GM12878 (cell line): ENCODE results near the gene SIRT3. TPM values are rescaled to one million over a fixed set of nuclear protein-coding genes. Genes with fewer than 3 reads are reported as not detected.

Experiments used
- ZSCAN29 ChIP-seq: fragments of 450-650 bp; IDR thresholded peaks from 2 replicates; pipeline ENCODE4 v1.6.1; 2017; ENCODE audit warnings: mild to moderate bottlenecking, moderate library complexity
- polyA plus RNA-seq, 11 experiments: library from polyadenylated mRNA; depleted of rRNA in 4 of 11; unstranded in 6 of 11; stranded (reverse) in 5 of 11; fragments of >200 nt; fragmentation: Nextera tagmentation in 4 of 11; fragmentation: Illumina TruSeq in 1 of 11; extraction: Ambion mirVana in 4 of 11; extraction: Trizol in 1 of 11; gene quantifications; 1 replicate in 1 of 11; 2 replicates in 10 of 11; pipeline versions ENCODE4 v1.2.1 to v1.2.3, GENCODE V29; 2011 to 2016; ENCODE audit warnings: inconsistent platforms in 2 of 11, missing spikeins in 2 of 11, low read depth in 1 of 11
- total RNA-seq, 4 experiments: library from RNA; depleted of rRNA in 3 of 4; stranded (reverse); fragments of >200 nt in 3 of 4; fragmentation: Illumina TruSeq in 1 of 4; extraction: Trizol in 1 of 4; gene quantifications; 2 replicates each; pipeline versions ENCODE4 v1.2.1 to v1.2.3, GENCODE V29; 2013 to 2021
- TF ChIP-seq, protein P1 (sequence below): fragments of 450-650 bp; IDR thresholded peaks from 2 replicates; pipeline ENCODE4 v1.6.1; 2017; ENCODE audit warnings: mild to moderate bottlenecking, moderate library complexity
- TF ChIP-seq, protein P2 (sequence below): fragments of 150-350 bp; IDR thresholded peaks from 2 replicates; pipeline ENCODE4 v1.6.1; 2016; ENCODE audit warnings: low read depth, low read length
- TF ChIP-seq, protein P3 (sequence below), 3 experiments: IDR thresholded peaks in 2 of 3; conservative IDR thresholded peaks in 1 of 3; 2 replicates each; pipeline ENCODE4 v1.5.1; 2011; ENCODE audit warnings: low read depth in 3 of 3, low read length in 3 of 3, mild to moderate bottlenecking in 3 of 3, control low read depth in 2 of 3, moderate library complexity in 2 of 3, inconsistent platforms in 1 of 3, mixed read lengths in 1 of 3; ENCODE audit not compliant: control insufficient read depth in 2 of 3, insufficient read depth in 1 of 3; ENCODE audit errors: extremely low read depth in 1 of 3
- TF ChIP-seq, protein P4 (sequence below): fragments of 450-650 bp; IDR thresholded peaks from 2 replicates; pipeline ENCODE4 v1.6.1; 2016; ENCODE audit warnings: mild to moderate bottlenecking

SIRT3 gene
- total and polyA plus RNA-seq, 10 of the 15 experiments (the other 5 are each of a cell fraction or from before 2014, with no cell fraction given): 0.90 to 23.2 (median 12.6) TPM

DNA sequence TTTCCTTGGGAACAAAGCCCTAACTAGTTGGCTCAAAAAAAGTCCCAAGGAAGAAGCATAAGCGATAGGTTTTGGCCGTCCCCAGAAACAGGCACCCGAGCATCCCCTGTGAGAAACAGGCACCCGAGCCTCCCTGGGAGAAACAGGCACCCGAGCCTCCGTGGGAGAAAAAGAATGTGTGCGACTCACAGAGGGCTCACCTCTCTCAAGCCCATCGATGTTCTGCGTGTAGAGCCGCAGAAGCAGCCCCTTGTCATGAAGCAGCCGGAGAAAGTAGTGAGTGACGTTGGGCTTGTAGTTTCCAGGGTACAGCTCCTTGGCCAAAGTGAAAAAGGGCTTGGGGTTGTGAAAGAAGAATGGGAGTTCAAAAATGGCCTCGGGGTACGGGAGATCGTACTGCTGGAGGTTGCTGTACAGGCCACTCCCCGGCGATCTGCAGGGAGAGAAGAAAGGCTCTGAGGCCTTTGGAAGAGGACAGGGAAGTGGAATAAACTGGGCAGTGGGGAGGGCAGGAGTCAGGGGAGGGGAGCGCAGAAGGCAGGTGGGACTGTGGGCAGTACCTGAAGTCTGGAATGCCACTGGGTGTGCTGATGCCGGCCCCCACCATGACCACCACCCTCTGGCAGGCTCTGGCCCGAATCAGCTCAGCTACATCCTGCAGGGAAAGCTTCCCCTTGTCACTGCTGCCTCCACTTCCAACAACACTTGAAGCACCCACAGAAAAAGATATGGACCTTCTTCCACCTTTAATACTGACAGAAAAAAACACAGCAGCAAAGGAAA is 3.2 kb downstream of the SIRT3 start (continued):
- TF ChIP-seq, protein P1, sequence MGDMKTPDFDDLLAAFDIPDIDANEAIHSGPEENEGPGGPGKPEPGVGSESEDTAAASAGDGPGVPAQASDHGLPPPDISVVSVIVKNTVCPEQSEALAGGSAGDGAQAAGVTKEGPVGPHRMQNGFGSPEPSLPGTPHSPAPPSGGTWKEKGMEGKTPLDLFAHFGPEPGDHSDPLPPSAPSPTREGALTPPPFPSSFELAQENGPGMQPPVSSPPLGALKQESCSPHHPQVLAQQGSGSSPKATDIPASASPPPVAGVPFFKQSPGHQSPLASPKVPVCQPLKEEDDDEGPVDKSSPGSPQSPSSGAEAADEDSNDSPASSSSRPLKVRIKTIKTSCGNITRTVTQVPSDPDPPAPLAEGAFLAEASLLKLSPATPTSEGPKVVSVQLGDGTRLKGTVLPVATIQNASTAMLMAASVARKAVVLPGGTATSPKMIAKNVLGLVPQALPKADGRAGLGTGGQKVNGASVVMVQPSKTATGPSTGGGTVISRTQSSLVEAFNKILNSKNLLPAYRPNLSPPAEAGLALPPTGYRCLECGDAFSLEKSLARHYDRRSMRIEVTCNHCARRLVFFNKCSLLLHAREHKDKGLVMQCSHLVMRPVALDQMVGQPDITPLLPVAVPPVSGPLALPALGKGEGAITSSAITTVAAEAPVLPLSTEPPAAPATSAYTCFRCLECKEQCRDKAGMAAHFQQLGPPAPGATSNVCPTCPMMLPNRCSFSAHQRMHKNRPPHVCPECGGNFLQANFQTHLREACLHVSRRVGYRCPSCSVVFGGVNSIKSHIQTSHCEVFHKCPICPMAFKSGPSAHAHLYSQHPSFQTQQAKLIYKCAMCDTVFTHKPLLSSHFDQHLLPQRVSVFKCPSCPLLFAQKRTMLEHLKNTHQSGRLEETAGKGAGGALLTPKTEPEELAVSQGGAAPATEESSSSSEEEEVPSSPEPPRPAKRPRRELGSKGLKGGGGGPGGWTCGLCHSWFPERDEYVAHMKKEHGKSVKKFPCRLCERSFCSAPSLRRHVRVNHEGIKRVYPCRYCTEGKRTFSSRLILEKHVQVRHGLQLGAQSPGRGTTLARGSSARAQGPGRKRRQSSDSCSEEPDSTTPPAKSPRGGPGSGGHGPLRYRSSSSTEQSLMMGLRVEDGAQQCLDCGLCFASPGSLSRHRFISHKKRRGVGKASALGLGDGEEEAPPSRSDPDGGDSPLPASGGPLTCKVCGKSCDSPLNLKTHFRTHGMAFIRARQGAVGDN: no peak
- TF ChIP-seq ZSCAN29: no peak
- TF ChIP-seq, protein P2, sequence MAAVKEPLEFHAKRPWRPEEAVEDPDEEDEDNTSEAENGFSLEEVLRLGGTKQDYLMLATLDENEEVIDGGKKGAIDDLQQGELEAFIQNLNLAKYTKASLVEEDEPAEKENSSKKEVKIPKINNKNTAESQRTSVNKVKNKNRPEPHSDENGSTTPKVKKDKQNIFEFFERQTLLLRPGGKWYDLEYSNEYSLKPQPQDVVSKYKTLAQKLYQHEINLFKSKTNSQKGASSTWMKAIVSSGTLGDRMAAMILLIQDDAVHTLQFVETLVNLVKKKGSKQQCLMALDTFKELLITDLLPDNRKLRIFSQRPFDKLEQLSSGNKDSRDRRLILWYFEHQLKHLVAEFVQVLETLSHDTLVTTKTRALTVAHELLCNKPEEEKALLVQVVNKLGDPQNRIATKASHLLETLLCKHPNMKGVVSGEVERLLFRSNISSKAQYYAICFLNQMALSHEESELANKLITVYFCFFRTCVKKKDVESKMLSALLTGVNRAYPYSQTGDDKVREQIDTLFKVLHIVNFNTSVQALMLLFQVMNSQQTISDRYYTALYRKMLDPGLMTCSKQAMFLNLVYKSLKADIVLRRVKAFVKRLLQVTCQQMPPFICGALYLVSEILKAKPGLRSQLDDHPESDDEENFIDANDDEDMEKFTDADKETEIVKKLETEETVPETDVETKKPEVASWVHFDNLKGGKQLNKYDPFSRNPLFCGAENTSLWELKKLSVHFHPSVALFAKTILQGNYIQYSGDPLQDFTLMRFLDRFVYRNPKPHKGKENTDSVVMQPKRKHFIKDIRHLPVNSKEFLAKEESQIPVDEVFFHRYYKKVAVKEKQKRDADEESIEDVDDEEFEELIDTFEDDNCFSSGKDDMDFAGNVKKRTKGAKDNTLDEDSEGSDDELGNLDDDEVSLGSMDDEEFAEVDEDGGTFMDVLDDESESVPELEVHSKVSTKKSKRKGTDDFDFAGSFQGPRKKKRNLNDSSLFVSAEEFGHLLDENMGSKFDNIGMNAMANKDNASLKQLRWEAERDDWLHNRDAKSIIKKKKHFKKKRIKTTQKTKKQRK: no peak
- TF ChIP-seq, protein P3, sequence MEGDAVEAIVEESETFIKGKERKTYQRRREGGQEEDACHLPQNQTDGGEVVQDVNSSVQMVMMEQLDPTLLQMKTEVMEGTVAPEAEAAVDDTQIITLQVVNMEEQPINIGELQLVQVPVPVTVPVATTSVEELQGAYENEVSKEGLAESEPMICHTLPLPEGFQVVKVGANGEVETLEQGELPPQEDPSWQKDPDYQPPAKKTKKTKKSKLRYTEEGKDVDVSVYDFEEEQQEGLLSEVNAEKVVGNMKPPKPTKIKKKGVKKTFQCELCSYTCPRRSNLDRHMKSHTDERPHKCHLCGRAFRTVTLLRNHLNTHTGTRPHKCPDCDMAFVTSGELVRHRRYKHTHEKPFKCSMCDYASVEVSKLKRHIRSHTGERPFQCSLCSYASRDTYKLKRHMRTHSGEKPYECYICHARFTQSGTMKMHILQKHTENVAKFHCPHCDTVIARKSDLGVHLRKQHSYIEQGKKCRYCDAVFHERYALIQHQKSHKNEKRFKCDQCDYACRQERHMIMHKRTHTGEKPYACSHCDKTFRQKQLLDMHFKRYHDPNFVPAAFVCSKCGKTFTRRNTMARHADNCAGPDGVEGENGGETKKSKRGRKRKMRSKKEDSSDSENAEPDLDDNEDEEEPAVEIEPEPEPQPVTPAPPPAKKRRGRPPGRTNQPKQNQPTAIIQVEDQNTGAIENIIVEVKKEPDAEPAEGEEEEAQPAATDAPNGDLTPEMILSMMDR (IDR thresholded peaks at IDR 0.05 in 2 of 3, conservative IDR thresholded peaks at IDR 0.05 in 1 of 3; ENCODE audit: control insufficient read depth in 2 of 3, extremely low read depth in 1 of 3, insufficient read depth in 1 of 3, low read depth in 3 of 3, low read length in 3 of 3): no peak
- TF ChIP-seq, protein P4, sequence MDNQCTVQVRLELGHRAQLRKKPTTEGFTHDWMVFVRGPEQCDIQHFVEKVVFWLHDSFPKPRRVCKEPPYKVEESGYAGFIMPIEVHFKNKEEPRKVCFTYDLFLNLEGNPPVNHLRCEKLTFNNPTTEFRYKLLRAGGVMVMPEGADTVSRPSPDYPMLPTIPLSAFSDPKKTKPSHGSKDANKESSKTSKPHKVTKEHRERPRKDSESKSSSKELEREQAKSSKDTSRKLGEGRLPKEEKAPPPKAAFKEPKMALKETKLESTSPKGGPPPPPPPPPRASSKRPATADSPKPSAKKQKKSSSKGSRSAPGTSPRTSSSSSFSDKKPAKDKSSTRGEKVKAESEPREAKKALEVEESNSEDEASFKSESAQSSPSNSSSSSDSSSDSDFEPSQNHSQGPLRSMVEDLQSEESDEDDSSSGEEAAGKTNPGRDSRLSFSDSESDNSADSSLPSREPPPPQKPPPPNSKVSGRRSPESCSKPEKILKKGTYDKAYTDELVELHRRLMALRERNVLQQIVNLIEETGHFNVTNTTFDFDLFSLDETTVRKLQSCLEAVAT: no peak
